Measurements from ENCODE around the gene RAI1. TPM values are rescaled to one million over a fixed set of nuclear protein-coding genes. Genes with fewer than 3 reads are reported as not detected.

The RAI1 gene
- total RNA-seq, 1 experiment from 2014 or later, result 46.8 TPM

GRCh38 chr17:17698371-17698770 lies 17.1 kb downstream of the RAI1 start:
- ChIA-PET POLR2A (ENCODE audit: low non-redundant PET) (no interaction called here), CTCF (no interaction called here)
- intact Hi-C loops (cut with micrococcal nuclease; ENCODE audit: unreplicated experiment), result loop anchor here (5.0 kb wide), 1 partner anchor 94 kb away; no protein-coding TSS in a partner anchor
- no peaks in the 10 kb centered on the region for H3K36me3 ChIP-seq (ENCODE audit: insufficient read depth, low read length, poor library complexity, severe bottlenecking)
- peak overlapping the region; percentile 71 for H3K27ac ChIP-seq (ENCODE audit: low read depth, low read length, poor library complexity, severe bottlenecking)
- no peak for TF ChIP-seq EZH2 (IDR thresholded peaks at IDR 0.05; ENCODE audit: borderline replicate concordance, low read depth, low read length, poor library complexity, severe bottlenecking)
- TF ChIP-seq, protein P1, sequence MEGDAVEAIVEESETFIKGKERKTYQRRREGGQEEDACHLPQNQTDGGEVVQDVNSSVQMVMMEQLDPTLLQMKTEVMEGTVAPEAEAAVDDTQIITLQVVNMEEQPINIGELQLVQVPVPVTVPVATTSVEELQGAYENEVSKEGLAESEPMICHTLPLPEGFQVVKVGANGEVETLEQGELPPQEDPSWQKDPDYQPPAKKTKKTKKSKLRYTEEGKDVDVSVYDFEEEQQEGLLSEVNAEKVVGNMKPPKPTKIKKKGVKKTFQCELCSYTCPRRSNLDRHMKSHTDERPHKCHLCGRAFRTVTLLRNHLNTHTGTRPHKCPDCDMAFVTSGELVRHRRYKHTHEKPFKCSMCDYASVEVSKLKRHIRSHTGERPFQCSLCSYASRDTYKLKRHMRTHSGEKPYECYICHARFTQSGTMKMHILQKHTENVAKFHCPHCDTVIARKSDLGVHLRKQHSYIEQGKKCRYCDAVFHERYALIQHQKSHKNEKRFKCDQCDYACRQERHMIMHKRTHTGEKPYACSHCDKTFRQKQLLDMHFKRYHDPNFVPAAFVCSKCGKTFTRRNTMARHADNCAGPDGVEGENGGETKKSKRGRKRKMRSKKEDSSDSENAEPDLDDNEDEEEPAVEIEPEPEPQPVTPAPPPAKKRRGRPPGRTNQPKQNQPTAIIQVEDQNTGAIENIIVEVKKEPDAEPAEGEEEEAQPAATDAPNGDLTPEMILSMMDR (conservative IDR thresholded peaks at IDR 0.05; ENCODE audit: low read depth, low read length), result no peak
- BruUV-seq (replicated peaks), result no TSS peak
- H3K4me3 ChIP-seq (ENCODE audit: low read depth, low read length, poor library complexity, severe bottlenecking), result no peak overlapping the region
- DNase-seq (ENCODE audit: low spot score), result no peak
- H3K4me1 ChIP-seq (ENCODE audit: insufficient read depth, low read length, poor library complexity, severe bottlenecking), result peaks cover 59% of the 10 kb centered on the region
- no peaks in the 10 kb centered on the region for H3K9me3 ChIP-seq (ENCODE audit: low read depth, low read length, poor library complexity, severe bottlenecking)
- H3K27me3 ChIP-seq (replicated peaks; ENCODE audit: insufficient read depth, low read depth, low read length, poor library complexity), result no peaks in the 10 kb centered on the region

- ChIA-PET CTCF (interaction anchor here (0.6 kb wide), 1 partner anchor 201 kb away, joined by 3 read pairs; no protein-coding TSS in a partner anchor), POLR2A (ENCODE audit: low non-redundant PET) (no interaction called here)
- TF ChIP-seq EZH2 (IDR thresholded peaks at IDR 0.05; ENCODE audit: borderline replicate concordance, low read depth, low read length, poor library complexity, severe bottlenecking), result no peak
- TF ChIP-seq, protein P1 (conservative IDR thresholded peaks at IDR 0.05; ENCODE audit: low read depth, low read length), result no peak
- DNase-seq (ENCODE audit: low spot score), result peak; percentile 49
- BruUV-seq (replicated peaks), result no TSS peak
- H3K27ac ChIP-seq (ENCODE audit: low read depth, low read length, poor library complexity, severe bottlenecking), result peak overlapping the region; percentile 71
- intact Hi-C loops (cut with micrococcal nuclease; ENCODE audit: unreplicated experiment), result loop anchor here (5.0 kb wide), 1 partner anchor 93 kb away; no protein-coding TSS in a partner anchor
- H3K4me1 ChIP-seq (ENCODE audit: insufficient read depth, low read length, poor library complexity, severe bottlenecking), result peaks cover 54% of the 10 kb centered on the region
- H3K4me3 ChIP-seq (ENCODE audit: low read depth, low read length, poor library complexity, severe bottlenecking), result no peak overlapping the region
- no peaks in the 10 kb centered on the region for H3K36me3 ChIP-seq (ENCODE audit: insufficient read depth, low read length, poor library complexity, severe bottlenecking)
- no peaks in the 10 kb centered on the region for H3K9me3 ChIP-seq (ENCODE audit: low read depth, low read length, poor library complexity, severe bottlenecking)
- H3K27me3 ChIP-seq (replicated peaks; ENCODE audit: insufficient read depth, low read depth, low read length, poor library complexity), result no peaks in the 10 kb centered on the region
Measured at GRCh38 chr17:17698869-17699351, 17.7 kb downstream of the RAI1 start.

- no peak for DNase-seq (ENCODE audit: low spot score)
- TF ChIP-seq, protein P1 (conservative IDR thresholded peaks at IDR 0.05; ENCODE audit: low read depth, low read length), result no peak
- TF ChIP-seq EZH2 (IDR thresholded peaks at IDR 0.05; ENCODE audit: borderline replicate concordance, low read depth, low read length, poor library complexity, severe bottlenecking), result no peak
- CTCF ChIA-PET, result interaction anchor here (0.6 kb wide), 1 partner anchor 201 kb away, joined by 3 read pairs; no protein-coding TSS in a partner anchor
- Histone ChIP-seq H3K4me1 (ENCODE audit: insufficient read depth, low read length, poor library complexity, severe bottlenecking) (peaks cover 51% of the 10 kb centered on the region), H3K36me3 (ENCODE audit: insufficient read depth, low read length, poor library complexity, severe bottlenecking) (no peaks in the 10 kb centered on the region), H3K27ac (ENCODE audit: low read depth, low read length, poor library complexity, severe bottlenecking) (peak overlapping the region; percentile 71), H3K4me3 (ENCODE audit: low read depth, low read length, poor library complexity, severe bottlenecking) (no peak overlapping the region), H3K27me3 (replicated peaks; ENCODE audit: insufficient read depth, low read depth, low read length, poor library complexity) (no peaks in the 10 kb centered on the region), H3K9me3 (ENCODE audit: low read depth, low read length, poor library complexity, severe bottlenecking) (no peaks in the 10 kb centered on the region)
- intact Hi-C loops (cut with micrococcal nuclease; ENCODE audit: unreplicated experiment), result loop anchor here (5.0 kb wide), 1 partner anchor 93 kb away; no protein-coding TSS in a partner anchor
- no TSS peak for BruUV-seq (replicated peaks)
- POLR2A ChIA-PET (ENCODE audit: low non-redundant PET), result no interaction called here
Measured at GRCh38 chr17:17699491-17699890, 18.2 kb downstream of the RAI1 start.
